Sigmoid colon (tissue), 7 donors: ENCODE measurements around the gene PLXNB1. TPM values are rescaled to one million over a fixed set of nuclear protein-coding genes. Genes with fewer than 3 reads are reported as not detected.

ENCODE experiments used
- DNase-seq: peaks from one replicate; pipeline ENCODE4 v3.0.0-alpha.2; 2019
- H3K27ac ChIP-seq, 4 donors: fragments of 200-600 bp; sonication (generic); one replicate each; pipeline ENCODE4 v1.5.1; 2016 to 2019; ENCODE audit warnings: mild to moderate bottlenecking in 1 of 4
- H3K27me3 ChIP-seq, 3 donors: fragments of 200-600 bp; sonication (generic); one replicate each; pipeline ENCODE4 v1.5.1; 2019; ENCODE audit warnings: mild to moderate bottlenecking in 1 of 3
- H3K36me3 ChIP-seq, 4 donors: fragments of 200-600 bp; sonication (generic); one replicate each; pipeline ENCODE4 v1.5.1; 2016 to 2019
- H3K4me1 ChIP-seq, 4 donors: fragments of 200-600 bp; sonication (generic); one replicate each; pipeline ENCODE4 v1.5.1; 2017 to 2019
- H3K4me3 ChIP-seq, 4 donors: fragments of 200-600 bp; sonication (generic); one replicate each; pipeline ENCODE4 v1.5.1; 2017 to 2019; ENCODE audit warnings: mild to moderate bottlenecking in 2 of 4, moderate library complexity in 1 of 4
- H3K9me3 ChIP-seq, 4 donors: fragments of 200-600 bp in 3 of 4; sonication (generic) in 3 of 4; one replicate each; pipeline versions ENCODE4 v1.5.1 to v1.6.1; 2013 to 2019
- CTCF ChIP-seq, 4 experiments: fragments of 450-650 bp in 3 of 4; fragments of 200-600 bp in 1 of 4; IDR thresholded peaks; one replicate each; pipeline ENCODE4 v1.5.1; 2016 to 2019; ENCODE audit warnings: antibody characterized with exemption in 4 of 4, mild to moderate bottlenecking in 3 of 4, moderate library complexity in 2 of 4
- EP300 ChIP-seq, 4 donors: sonication (generic); formaldehyde crosslinking; IDR thresholded peaks; one replicate each; pipeline ENCODE4 v1.6.1; 2017; ENCODE audit warnings: antibody characterized with exemption in 4 of 4
- POLR2A ChIP-seq, 2 donors: fragments of 450-650 bp; IDR thresholded peaks; one replicate each; pipeline ENCODE4 v1.6.1; 2016; ENCODE audit warnings: antibody characterized with exemption in 2 of 2, mild to moderate bottlenecking in 2 of 2, moderate library complexity in 2 of 2
- POLR2AphosphoS5 ChIP-seq, 4 donors: sonication (generic); formaldehyde crosslinking; IDR thresholded peaks; one replicate each; pipeline ENCODE4 v1.6.1; 2017; ENCODE audit warnings: antibody characterized with exemption in 4 of 4
- WGBS, 2 donors: extraction: QIAGEN DNeasy Blood & Tissue Kit; methylation state at CpG; one replicate each; pipeline ENCODE4 v1.1.7; 2013; 5-methylcytosine and 5-hydroxymethylcytosine counted together
- intact Hi-C: fragments of 100-400 bp; cut with DNase I; formaldehyde crosslinking; loops from one replicate; pipeline ENCODE4 v1.15.1; 2023
- polyA plus RNA-seq, 3 donors: library from polyadenylated mRNA; stranded (reverse); fragments of 200-250 nt; gene quantifications; one replicate each; pipeline ENCODE4 v1.2.3, GENCODE V29; 2013
- total RNA-seq, 4 donors: library from RNA; depleted of rRNA; stranded (reverse); fragments of >200 nt; gene quantifications; one replicate each; pipeline ENCODE4 v1.1.0, GENCODE V29; 2016
- donor health status: healthy with polysubstance abuse.
- donor health status: Bipolar disorder and iron deficiency.
- donor health status: healthy.

PLXNB1 gene
- total and polyA plus RNA-seq, 7 donors = 10.2 to 162 (median 65.7) TPM

- 1% methylated on average over 21 of the region's 21 CpGs for WGBS, 2 donors
- TF ChIP-seq POLR2AphosphoS5 (IDR thresholded peaks at IDR 0.05) = no peak
- no peak for TF ChIP-seq CTCF (IDR thresholded peaks at IDR 0.05)
- no peak for TF ChIP-seq POLR2A (IDR thresholded peaks at IDR 0.05)
- TF ChIP-seq EP300 (IDR thresholded peaks at IDR 0.05) = no peak
- H3K27me3 ChIP-seq = no peaks in the 10 kb centered on the region
- peaks cover 0 to 34% (median 25%) of the 10 kb centered on the region in 4 donors for H3K4me1 ChIP-seq
- intact Hi-C loops = loop anchor here (2.0 kb wide), 1 partner anchor 140 kb away; the partner anchor contains the start of gene NME6
- H3K36me3 ChIP-seq = peaks cover 0 to 33% (median 12%) of the 10 kb centered on the region in 4 donors
- peak overlapping the region; percentile 92 to 94 (median 93) for H3K27ac ChIP-seq
- peak overlapping the region; percentile 83 to 91 (median 86) for H3K4me3 ChIP-seq
- no peaks in the 10 kb centered on the region for H3K9me3 ChIP-seq
- DNase-seq = no peak
Observed at GRCh38 chr3:48440590-48440958, 10.7 kb upstream of the PLXNB1 start.

- Histone ChIP-seq H3K27me3 (no peaks in the 10 kb centered on the region), H3K4me1 (peaks cover 0 to 38% (median 25%) of the 10 kb centered on the region in 4 donors), H3K9me3 (no peaks in the 10 kb centered on the region), H3K4me3 (peak within 1 kb of the TSS; percentile 83 to 91 (median 86)), H3K36me3 (peaks cover 0 to 33% (median 12%) of the 10 kb centered on the region in 4 donors), H3K27ac (peak within 1 kb of the TSS; percentile 92 to 94 (median 93))
- 0% methylated on average over 54 of the region's 54 CpGs for WGBS, 2 donors
- no peak for TF ChIP-seq CTCF (IDR thresholded peaks at IDR 0.05)
- peak; percentile 97 to 99 (median 98) for TF ChIP-seq POLR2AphosphoS5 (IDR thresholded peaks at IDR 0.05)
- TF ChIP-seq POLR2A (IDR thresholded peaks at IDR 0.05) = peak; percentile 96 to 97
- peak; percentile 99 for DNase-seq
- intact Hi-C loops = loop anchor here (2.0 to 10.0 kb wide), 3 partner anchors 139 to 245 kb away; partner anchors contain the start of gene NME6
Observed at GRCh38 chr3:48439820-48440589, 10.1 kb upstream of the PLXNB1 start, which contains the start of the genes CCDC51 and TMA7. TSS of gene CCDC51 (minus strand) at chr3:48440119. CDS start at chr3:48435128, 4,991 bp downstream. TSS of gene TMA7 (plus strand) at chr3:48440257. CDS start at chr3:48440297, 40 bp downstream.

DNA sequence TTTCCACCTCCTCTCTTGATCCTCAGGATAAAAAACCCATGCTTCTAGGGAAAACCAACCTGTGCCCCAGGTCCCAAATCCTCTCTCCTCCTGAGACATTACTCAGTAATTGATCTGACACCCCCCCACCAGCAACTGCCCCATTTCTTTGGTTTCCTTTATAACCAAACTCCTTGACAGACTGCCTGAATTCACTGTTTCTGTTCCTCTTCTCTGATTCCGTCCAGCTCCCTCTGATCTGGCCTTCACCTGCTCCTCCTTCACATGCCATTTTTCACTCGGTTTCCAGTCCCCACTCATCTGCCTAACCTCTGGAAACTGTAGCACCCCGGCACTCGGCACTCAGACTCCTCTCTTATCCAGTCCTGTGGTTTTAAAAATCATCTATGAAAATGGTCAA lies 7.9 kb upstream of the PLXNB1 start:
- intact Hi-C loops = loop anchor here (5.0 to 10.0 kb wide), 2 partner anchors 206 to 243 kb away; no protein-coding TSS in a partner anchor
- peaks cover 0 to 54% (median 34%) of the 10 kb centered on the region in 4 donors for H3K4me1 ChIP-seq
- 84 to 87% methylated on average over 4 of the region's 4 CpGs for WGBS, 2 donors

GRCh38 chr3:48436855-48437254 lies 7.0 kb upstream of the PLXNB1 start:
- Histone ChIP-seq H3K27me3 (no peaks in the 10 kb centered on the region), H3K9me3 (no peaks in the 10 kb centered on the region), H3K27ac (no peak overlapping the region), H3K4me3 (no peak overlapping the region), H3K4me1 (peaks cover 0 to 50% (median 31%) of the 10 kb centered on the region in 4 donors), H3K36me3 (peaks cover 0 to 21% (median 6%) of the 10 kb centered on the region in 4 donors)
- intact Hi-C loops = loop anchor here (1.0 to 10.0 kb wide), 3 partner anchors 164 to 242 kb away; no protein-coding TSS in a partner anchor
- TF ChIP-seq POLR2A (IDR thresholded peaks at IDR 0.05) = no peak
- TF ChIP-seq EP300 (IDR thresholded peaks at IDR 0.05) = no peak
- TF ChIP-seq POLR2AphosphoS5 (IDR thresholded peaks at IDR 0.05) = no peak
- no peak for TF ChIP-seq CTCF (IDR thresholded peaks at IDR 0.05)
- no peak for DNase-seq
- 86 to 89% methylated on average over 7 of the region's 7 CpGs for WGBS, 2 donors

More for the DNA sequence above, 7.9 kb upstream of the PLXNB1 start:
- no peak for DNase-seq
- Histone ChIP-seq H3K27ac (no peak overlapping the region), H3K36me3 (peaks cover 0 to 21% (median 8%) of the 10 kb centered on the region in 4 donors), H3K27me3 (no peaks in the 10 kb centered on the region), H3K9me3 (no peaks in the 10 kb centered on the region), H3K4me3 (no peak overlapping the region)
- no peak for TF ChIP-seq POLR2AphosphoS5 (IDR thresholded peaks at IDR 0.05)
- no peak for TF ChIP-seq CTCF (IDR thresholded peaks at IDR 0.05)
- TF ChIP-seq POLR2A (IDR thresholded peaks at IDR 0.05) = no peak
- TF ChIP-seq EP300 (IDR thresholded peaks at IDR 0.05) = no peak
